Peyer's patch (tissue), 4 donors: ENCODE results near the gene TULP1. TPM values are rescaled to one million over a fixed set of nuclear protein-coding genes. Genes with fewer than 3 reads are reported as not detected.

ENCODE experiments used
- DNase-seq, 3 donors: peaks; one replicate each; pipeline ENCODE4 v3.0.0-alpha.2; 2017 to 2019
- H3K27ac ChIP-seq, 4 donors: fragments of 200-600 bp; sonication (generic); one replicate each; pipeline ENCODE4 v1.5.1; 2016 to 2019
- H3K27me3 ChIP-seq, 2 donors: fragments of 200-600 bp; sonication (generic); one replicate each; pipeline ENCODE4 v1.5.1; 2019
- H3K36me3 ChIP-seq, 3 donors: fragments of 200-600 bp; sonication (generic); one replicate each; pipeline ENCODE4 v1.5.1; 2016 to 2019
- H3K4me1 ChIP-seq, 4 donors: fragments of 200-600 bp; sonication (generic); one replicate each; pipeline ENCODE4 v1.5.1; 2016 to 2019
- H3K4me3 ChIP-seq, 4 donors: fragments of 200-600 bp; sonication (generic); 1 replicate in 3 of 4; 2 replicates in 1 of 4; pipeline ENCODE4 v1.5.1; 2016 to 2019; ENCODE audit warnings: mild to moderate bottlenecking in 1 of 4
- H3K9me3 ChIP-seq, 4 donors: fragments of 200-600 bp; sonication (generic); one replicate each; pipeline ENCODE4 v1.5.1; 2016 to 2019; ENCODE audit warnings: mild to moderate bottlenecking in 1 of 4
- CTCF ChIP-seq, 6 experiments: fragments of 450-650 bp in 4 of 6; fragments of 200-600 bp in 2 of 6; sonication (generic) in 1 of 6; IDR thresholded peaks; one replicate each; pipeline ENCODE4 v1.5.1; 2017 to 2019; ENCODE audit warnings: antibody characterized with exemption in 6 of 6, mild to moderate bottlenecking in 3 of 6, moderate library complexity in 1 of 6
- POLR2A ChIP-seq, 2 donors: fragments of 450-650 bp; IDR thresholded peaks; one replicate each; pipeline ENCODE4 v1.5.1; 2017; ENCODE audit warnings: antibody characterized with exemption in 2 of 2, mild to moderate bottlenecking in 2 of 2, moderate library complexity in 2 of 2
- small RNA-seq, 2 donors: library from RNA; depleted of rRNA; stranded (forward); fragments of <200 nt; gene quantifications; one replicate each; pipeline ENCODE3, GENCODE V24; 2016
- total RNA-seq, 4 donors: library from RNA; depleted of rRNA; stranded (reverse); fragments of >200 nt; gene quantifications; one replicate each; pipeline ENCODE4 v1.1.0, GENCODE V29; 2016

Gene TULP1
- total RNA-seq, 4 donors from 2014 or later, result not detected

- Histone ChIP-seq H3K9me3 (no peaks in the 10 kb centered on the region), H3K27ac (no peak overlapping the region), H3K4me1 (peaks cover 0 to 19% (median 0%) of the 10 kb centered on the region in 4 donors), H3K27me3 (no peaks in the 10 kb centered on the region), H3K36me3 (no peaks in the 10 kb centered on the region), H3K4me3 (no peak overlapping the region)
- TF ChIP-seq POLR2A (IDR thresholded peaks at IDR 0.05) (no peak), CTCF (IDR thresholded peaks at IDR 0.05) (peak; percentile 52 to 91 (median 78))
- DNase-seq, result peak in 2 of 3 donors; percentile 27 to 53
Measured at GRCh38 chr6:35449287-35449881, 63.3 kb downstream of the TULP1 start.

DNA sequence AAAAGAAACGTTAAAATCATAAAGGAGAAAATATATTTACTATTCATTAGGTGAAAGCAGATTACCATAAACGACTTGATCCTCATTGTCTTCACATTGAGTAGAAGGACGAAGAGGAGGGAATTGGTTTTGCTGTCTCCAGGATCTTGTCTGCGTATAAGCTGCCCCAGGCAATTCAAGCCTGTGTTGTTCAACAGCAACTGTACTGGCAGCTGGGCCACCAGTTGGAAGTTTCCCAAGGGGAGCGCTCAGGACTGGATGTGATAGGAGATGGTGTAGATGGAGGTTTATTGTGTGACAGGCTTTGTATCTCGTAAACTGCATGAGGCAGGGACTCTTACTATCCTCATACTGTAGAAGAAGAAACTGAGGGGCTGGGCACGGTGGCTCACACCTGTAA is 64.5 kb downstream of the TULP1 start:
- Histone ChIP-seq H3K9me3 (no peaks in the 10 kb centered on the region), H3K4me3 (no peak overlapping the region), H3K27me3 (no peaks in the 10 kb centered on the region), H3K4me1 (peaks cover 0 to 11% (median 0%) of the 10 kb centered on the region in 4 donors), H3K36me3 (no peaks in the 10 kb centered on the region), H3K27ac (no peak overlapping the region)
- peak in 1 of 3 donors; percentile 23 for DNase-seq
- TF ChIP-seq POLR2A (IDR thresholded peaks at IDR 0.05) (no peak), CTCF (IDR thresholded peaks at IDR 0.05) (no peak)

Small RNA genes lying within 50 kb of the gene (small RNA-seq; reads per million reads assigned to genes)
- gene MIR7111, result 0 reads per million in 2 donors

Other genes starting within 250 kb of the TULP1 start
- 10 to 100 TPM; 11.0 to 85.8 (median 21.5) TPM for gene DEF6, start 215.1 kb downstream of the TULP1 start, total RNA-seq
- gene PPARD, start 170.3 kb downstream of the TULP1 start, total RNA-seq, result 10 to 100 TPM; 24.8 to 67.9 (median 45.4) TPM
- 1 to 10 TPM; 1.8 to 7.4 (median 4.2) TPM for gene FANCE, start 60.6 kb downstream of the TULP1 start, total RNA-seq
- 1,000 to 10,000 TPM in 1 of 4 donors, 100 to 1,000 TPM in 3; 347 to 1,065 (median 530) TPM for gene RPL10A, start 44.5 kb downstream of the TULP1 start, total RNA-seq
- gene TEAD3, start 15.8 kb downstream of the TULP1 start, total RNA-seq, result 10 to 100 TPM; 10.7 to 32.9 (median 27.4) TPM
- gene FKBP5, start 176.0 kb upstream of the TULP1 start, total RNA-seq, result 100 to 1,000 TPM; 247 to 296 (median 275) TPM
- 1 to 10 TPM in 2 of 4 donors, not detected in 2; 1.3 to 2.7 TPM for gene ARMC12, start 224.1 kb upstream of the TULP1 start, total RNA-seq